ENCODE results near the gene EPO.

EPO gene

DNA sequence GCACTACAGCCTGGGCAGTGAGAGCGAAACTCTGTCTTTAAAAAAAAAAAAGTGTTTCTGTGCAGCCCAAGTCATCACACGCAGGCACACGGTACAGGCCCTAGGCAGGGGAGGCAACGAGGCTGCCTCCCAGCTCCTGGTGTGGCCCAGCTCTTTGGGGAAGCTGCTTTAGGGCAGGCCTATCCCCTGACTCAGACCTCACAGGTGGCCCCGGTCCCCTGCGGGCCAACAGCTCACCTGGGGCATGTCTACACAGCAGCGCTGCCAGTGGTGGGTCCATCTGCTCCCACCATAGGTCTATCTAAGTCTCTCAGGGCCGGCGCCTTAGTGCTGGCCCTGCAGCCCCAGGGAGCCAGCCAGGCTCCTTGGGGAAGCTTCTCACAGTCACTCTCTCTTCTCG is 44.6 kb downstream of the EPO start:
- H3K4me3 ChIP-seq (replicated peaks; ENCODE audit: insufficient read depth, low read length) = no peak overlapping the region
- DNase-seq (ENCODE audit: low read depth in 1 of 2, low spot score in 1 of 2) = no peak
- no peak overlapping the region for H3K27ac ChIP-seq (replicated peaks)
- H3K27me3 ChIP-seq (ENCODE audit: insufficient read depth, poor library complexity, severe bottlenecking) = no peaks in the 10 kb centered on the region
- no peak for TF ChIP-seq POLR2AphosphoS5 (IDR thresholded peaks at IDR 0.05; ENCODE audit: low read depth)
- TF ChIP-seq, protein P1, sequence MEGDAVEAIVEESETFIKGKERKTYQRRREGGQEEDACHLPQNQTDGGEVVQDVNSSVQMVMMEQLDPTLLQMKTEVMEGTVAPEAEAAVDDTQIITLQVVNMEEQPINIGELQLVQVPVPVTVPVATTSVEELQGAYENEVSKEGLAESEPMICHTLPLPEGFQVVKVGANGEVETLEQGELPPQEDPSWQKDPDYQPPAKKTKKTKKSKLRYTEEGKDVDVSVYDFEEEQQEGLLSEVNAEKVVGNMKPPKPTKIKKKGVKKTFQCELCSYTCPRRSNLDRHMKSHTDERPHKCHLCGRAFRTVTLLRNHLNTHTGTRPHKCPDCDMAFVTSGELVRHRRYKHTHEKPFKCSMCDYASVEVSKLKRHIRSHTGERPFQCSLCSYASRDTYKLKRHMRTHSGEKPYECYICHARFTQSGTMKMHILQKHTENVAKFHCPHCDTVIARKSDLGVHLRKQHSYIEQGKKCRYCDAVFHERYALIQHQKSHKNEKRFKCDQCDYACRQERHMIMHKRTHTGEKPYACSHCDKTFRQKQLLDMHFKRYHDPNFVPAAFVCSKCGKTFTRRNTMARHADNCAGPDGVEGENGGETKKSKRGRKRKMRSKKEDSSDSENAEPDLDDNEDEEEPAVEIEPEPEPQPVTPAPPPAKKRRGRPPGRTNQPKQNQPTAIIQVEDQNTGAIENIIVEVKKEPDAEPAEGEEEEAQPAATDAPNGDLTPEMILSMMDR (IDR thresholded peaks at IDR 0.05; ENCODE audit: insufficient read depth, low read length) = no peak

DNA sequence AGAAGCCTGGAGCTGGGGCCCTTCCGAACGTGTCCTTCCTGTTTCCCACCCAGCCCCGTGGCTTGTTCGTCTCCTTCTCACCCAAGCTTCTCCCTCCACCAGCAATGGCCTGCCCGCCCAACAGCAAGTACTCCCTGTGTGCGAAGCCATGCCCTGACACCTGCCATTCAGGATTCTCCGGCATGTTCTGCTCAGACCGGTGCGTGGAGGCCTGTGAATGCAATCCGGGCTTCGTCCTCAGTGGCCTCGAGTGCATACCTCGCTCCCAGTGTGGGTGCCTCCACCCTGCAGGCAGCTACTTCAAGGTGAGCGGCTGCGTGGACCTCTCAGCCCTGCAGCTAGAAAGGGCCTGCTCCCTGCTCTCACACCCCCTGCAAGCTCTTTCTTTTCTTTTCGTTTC is 45.0 kb downstream of the EPO start:
- DNase-seq (ENCODE audit: low read depth in 1 of 2, low spot score in 1 of 2) = no peak
- Histone ChIP-seq H3K4me3 (replicated peaks; ENCODE audit: insufficient read depth, low read length) (no peak overlapping the region), H3K27ac (replicated peaks) (no peak overlapping the region), H3K27me3 (ENCODE audit: insufficient read depth, poor library complexity, severe bottlenecking) (no peaks in the 10 kb centered on the region)
- TF ChIP-seq POLR2AphosphoS5 (IDR thresholded peaks at IDR 0.05; ENCODE audit: low read depth) = no peak
- TF ChIP-seq, protein P2, sequence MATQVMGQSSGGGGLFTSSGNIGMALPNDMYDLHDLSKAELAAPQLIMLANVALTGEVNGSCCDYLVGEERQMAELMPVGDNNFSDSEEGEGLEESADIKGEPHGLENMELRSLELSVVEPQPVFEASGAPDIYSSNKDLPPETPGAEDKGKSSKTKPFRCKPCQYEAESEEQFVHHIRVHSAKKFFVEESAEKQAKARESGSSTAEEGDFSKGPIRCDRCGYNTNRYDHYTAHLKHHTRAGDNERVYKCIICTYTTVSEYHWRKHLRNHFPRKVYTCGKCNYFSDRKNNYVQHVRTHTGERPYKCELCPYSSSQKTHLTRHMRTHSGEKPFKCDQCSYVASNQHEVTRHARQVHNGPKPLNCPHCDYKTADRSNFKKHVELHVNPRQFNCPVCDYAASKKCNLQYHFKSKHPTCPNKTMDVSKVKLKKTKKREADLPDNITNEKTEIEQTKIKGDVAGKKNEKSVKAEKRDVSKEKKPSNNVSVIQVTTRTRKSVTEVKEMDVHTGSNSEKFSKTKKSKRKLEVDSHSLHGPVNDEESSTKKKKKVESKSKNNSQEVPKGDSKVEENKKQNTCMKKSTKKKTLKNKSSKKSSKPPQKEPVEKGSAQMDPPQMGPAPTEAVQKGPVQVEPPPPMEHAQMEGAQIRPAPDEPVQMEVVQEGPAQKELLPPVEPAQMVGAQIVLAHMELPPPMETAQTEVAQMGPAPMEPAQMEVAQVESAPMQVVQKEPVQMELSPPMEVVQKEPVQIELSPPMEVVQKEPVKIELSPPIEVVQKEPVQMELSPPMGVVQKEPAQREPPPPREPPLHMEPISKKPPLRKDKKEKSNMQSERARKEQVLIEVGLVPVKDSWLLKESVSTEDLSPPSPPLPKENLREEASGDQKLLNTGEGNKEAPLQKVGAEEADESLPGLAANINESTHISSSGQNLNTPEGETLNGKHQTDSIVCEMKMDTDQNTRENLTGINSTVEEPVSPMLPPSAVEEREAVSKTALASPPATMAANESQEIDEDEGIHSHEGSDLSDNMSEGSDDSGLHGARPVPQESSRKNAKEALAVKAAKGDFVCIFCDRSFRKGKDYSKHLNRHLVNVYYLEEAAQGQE (IDR thresholded peaks at IDR 0.05; ENCODE audit: insufficient replicate concordance, low read depth) = no peak
- TF ChIP-seq SPI1 (IDR thresholded peaks at IDR 0.05; ENCODE audit: borderline replicate concordance, low read depth) = no peak
- TF ChIP-seq GABPA (IDR thresholded peaks at IDR 0.05; ENCODE audit: low read depth) = no peak
- TF ChIP-seq, protein P1 (IDR thresholded peaks at IDR 0.05; ENCODE audit: insufficient read depth, low read length) = no peak

DNA sequence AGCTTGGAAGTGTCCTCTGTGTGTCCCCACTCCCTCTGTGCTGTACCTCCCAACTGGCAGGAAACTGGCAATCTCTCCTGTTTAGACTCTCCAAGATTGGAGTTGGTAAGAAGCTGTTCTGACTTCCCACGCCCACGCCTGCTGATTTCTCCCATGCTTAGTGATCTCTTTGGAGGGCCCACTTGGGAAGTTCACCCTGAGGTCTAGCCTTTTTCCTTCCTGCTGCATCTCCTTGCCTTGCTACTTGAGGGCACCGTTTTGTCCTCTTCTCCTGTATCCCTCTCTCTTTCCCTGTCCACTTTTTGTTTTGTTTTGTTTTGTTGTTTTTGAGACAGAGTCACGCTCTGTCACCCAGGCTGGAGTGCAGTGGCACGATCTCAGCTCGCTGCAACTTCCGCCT is 48.5 kb downstream of the EPO start:
- TF ChIP-seq GABPA (IDR thresholded peaks at IDR 0.05; ENCODE audit: low read depth) (no peak), POLR2AphosphoS5 (IDR thresholded peaks at IDR 0.05; ENCODE audit: low read depth) (no peak), SPI1 (IDR thresholded peaks at IDR 0.05; ENCODE audit: borderline replicate concordance, low read depth) (no peak)
- TF ChIP-seq, protein P1 (IDR thresholded peaks at IDR 0.05; ENCODE audit: insufficient read depth, low read length) = no peak
- TF ChIP-seq, protein P2 (IDR thresholded peaks at IDR 0.05; ENCODE audit: insufficient replicate concordance, low read depth) = no peak
- no peak for DNase-seq (ENCODE audit: low read depth in 1 of 2, low spot score in 1 of 2)
- Histone ChIP-seq H3K4me3 (replicated peaks; ENCODE audit: insufficient read depth, low read length) (no peak overlapping the region), H3K27me3 (ENCODE audit: insufficient read depth, poor library complexity, severe bottlenecking) (no peaks in the 10 kb centered on the region), H3K27ac (replicated peaks) (no peak overlapping the region)
